ENCODE data around the gene HMX2.
A peak's percentile ranks its signal among the peaks of the same experiment; 100 is the strongest.

Gene HMX2

DNA sequence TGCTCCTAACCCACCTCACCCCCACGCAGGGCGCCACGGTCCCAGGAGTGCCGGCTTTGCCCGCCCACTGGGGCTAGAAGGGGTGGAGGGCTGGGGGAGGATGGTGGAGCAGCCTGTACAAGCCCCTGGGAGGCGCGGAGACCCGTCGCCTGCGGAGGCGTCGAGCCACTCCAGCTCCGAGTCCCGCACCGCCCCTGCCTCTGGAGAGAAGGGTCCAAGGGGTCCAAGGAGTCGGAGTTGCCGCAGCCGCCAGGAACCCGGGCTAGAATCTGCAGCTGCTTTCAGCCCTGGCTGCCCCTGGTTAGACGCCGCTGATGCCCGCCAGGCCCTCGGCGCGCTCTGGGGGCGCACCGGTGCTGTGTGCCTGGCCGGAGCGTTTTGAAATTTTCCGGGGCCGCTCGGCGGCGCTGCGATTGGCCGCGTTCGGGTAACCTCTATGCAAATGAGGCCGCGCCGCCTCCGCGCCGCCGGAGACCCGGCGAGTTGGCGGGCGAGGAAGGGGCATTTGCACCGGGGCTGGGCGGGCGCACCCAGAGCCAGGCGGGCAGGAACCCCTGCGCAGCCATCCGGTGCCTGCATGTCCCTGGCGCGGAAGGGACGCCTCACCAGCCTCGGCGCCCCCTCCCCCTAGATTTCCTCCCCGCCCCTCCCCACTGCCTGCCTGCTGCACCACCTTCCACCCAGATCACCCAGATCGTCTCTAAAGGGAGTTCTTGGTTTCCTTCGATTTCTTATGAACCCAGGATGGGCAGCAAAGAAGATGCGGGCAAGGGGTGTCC, at the start of gene HMX2:
Gene HMX2 (plus strand): TSS at position 502 of the 779 bp plus-strand sequence. CDS start 243 bp downstream, at position 745.
- H3K9me3 ChIP-seq (replicated peaks in 1 of 11) = peaks cover 0 to 16% (median 9%) of the 10 kb centered on the region in 11 experiments; a peak in 11 of 22 replicates
- H3K27ac ChIP-seq = no peak within 1 kb of the TSS; a peak in 1 of 22 replicates
- H3K4me3 ChIP-seq = peak within 1 kb of the TSS; percentile 40 to 62 (median 46)
- TF ChIP-seq Cebpa-rat (IDR thresholded peaks at IDR 0.05) = no peak
- peak within 1 kb of the TSS in 2 of 11 experiments; percentile 7 to 34; a peak in 2 of 22 replicates for H3K9ac ChIP-seq
- H3K27me3 ChIP-seq = peaks cover 100% of the 10 kb centered on the region in 11 experiments
- H4K20me1 ChIP-seq = peaks cover 0 to 89% (median 74%) of the 10 kb centered on the region in 11 experiments; a peak in 19 of 22 replicates
- H3K4me1 ChIP-seq = peaks cover 53 to 71% (median 65%) of the 10 kb centered on the region in 10 experiments
- H3K36me3 ChIP-seq = no peaks in the 10 kb centered on the region
- peak within 1 kb of the TSS; percentile 65 to 99 (median 82) for H3K4me2 ChIP-seq

DNA sequence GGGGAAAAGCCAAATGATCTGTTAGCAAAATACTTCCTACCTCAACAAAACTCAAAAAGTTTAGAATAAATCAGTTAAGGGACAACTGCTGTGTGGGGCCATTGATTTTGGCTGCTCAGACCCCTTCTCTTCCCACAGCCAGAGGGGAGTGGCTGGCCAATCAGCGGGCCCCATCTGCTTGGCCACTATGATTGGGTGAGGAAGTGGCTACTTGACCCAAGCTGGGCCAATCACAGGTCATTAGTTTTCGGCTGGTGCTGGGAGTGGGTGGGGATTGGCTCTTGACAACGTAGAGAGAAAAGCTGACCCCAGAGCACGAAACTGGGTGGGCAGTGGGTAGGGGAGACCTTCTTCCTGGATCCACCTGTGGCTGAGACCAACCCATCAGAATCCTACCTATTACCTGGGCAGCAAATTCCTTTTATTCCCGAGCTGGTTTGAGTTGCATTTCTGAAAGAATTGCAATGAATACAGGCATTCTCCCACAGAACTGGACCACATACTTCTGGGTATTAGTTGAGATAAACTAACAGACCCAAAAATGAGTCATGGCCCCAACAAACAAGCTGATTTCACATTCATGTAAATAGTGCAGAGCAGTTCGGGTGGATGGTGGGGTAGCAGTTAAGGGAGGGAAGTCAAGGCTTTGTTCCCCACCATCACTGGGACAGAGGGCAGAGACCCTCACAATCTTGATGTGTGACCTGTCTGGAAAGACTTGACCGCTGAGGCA, 47.7 kb upstream of the HMX2 start:
- H3K27ac ChIP-seq = no peak overlapping the region
- H3K4me1 ChIP-seq = peaks cover 0 to 10% (median 6%) of the 10 kb centered on the region in 10 experiments; a peak in 12 of 20 replicates

GRCh38 chr10:123101872-123102271, 46.1 kb upstream of the HMX2 start:
- H4K20me1 ChIP-seq = no peaks in the 10 kb centered on the region
- no peak for TF ChIP-seq Cebpa-rat (IDR thresholded peaks at IDR 0.05)
- no peak overlapping the region for H3K4me2 ChIP-seq
- H3K9me3 ChIP-seq (replicated peaks in 1 of 11) = no peaks in the 10 kb centered on the region
- no peaks in the 10 kb centered on the region for H3K27me3 ChIP-seq
- no peak overlapping the region for H3K4me3 ChIP-seq
- H3K27ac ChIP-seq = no peak overlapping the region
- H3K9ac ChIP-seq = no peak overlapping the region
- peaks cover 0 to 10% (median 6%) of the 10 kb centered on the region in 10 experiments; a peak in 12 of 20 replicates for H3K4me1 ChIP-seq
- no peaks in the 10 kb centered on the region for H3K36me3 ChIP-seq

More for the DNA sequence above, 47.7 kb upstream of the HMX2 start:
- TF ChIP-seq Cebpa-rat (IDR thresholded peaks at IDR 0.05) = no peak
- no peaks in the 10 kb centered on the region for H3K27me3 ChIP-seq
- H3K36me3 ChIP-seq = no peaks in the 10 kb centered on the region
- no peak overlapping the region for H3K4me3 ChIP-seq
- no peaks in the 10 kb centered on the region for H4K20me1 ChIP-seq
- no peak overlapping the region for H3K9ac ChIP-seq
- H3K9me3 ChIP-seq (replicated peaks in 1 of 11) = no peaks in the 10 kb centered on the region
- peak overlapping the region in 6 of 11 experiments; percentile 24 to 49 (median 36); a peak in 9 of 22 replicates for H3K4me2 ChIP-seq

- no peaks in the 10 kb centered on the region for H3K9me3 ChIP-seq (replicated peaks in 1 of 11)
- no peak for TF ChIP-seq Cebpa-rat (IDR thresholded peaks at IDR 0.05)
- peaks cover 0 to 10% (median 6%) of the 10 kb centered on the region in 10 experiments; a peak in 12 of 20 replicates for H3K4me1 ChIP-seq
- no peak overlapping the region for H3K4me2 ChIP-seq
- H3K27ac ChIP-seq = no peak overlapping the region
- H3K4me3 ChIP-seq = no peak overlapping the region
- H3K27me3 ChIP-seq = no peaks in the 10 kb centered on the region
- H4K20me1 ChIP-seq = no peaks in the 10 kb centered on the region
- H3K9ac ChIP-seq = no peak overlapping the region
- H3K36me3 ChIP-seq = no peaks in the 10 kb centered on the region
Measured at GRCh38 chr10:123102673-123103072, 45.3 kb upstream of the HMX2 start.

- Histone ChIP-seq H3K4me3 (no peak overlapping the region), H3K4me2 (no peak overlapping the region), H3K27me3 (no peaks in the 10 kb centered on the region), H3K9me3 (replicated peaks in 1 of 11) (no peaks in the 10 kb centered on the region), H4K20me1 (no peaks in the 10 kb centered on the region), H3K36me3 (no peaks in the 10 kb centered on the region), H3K27ac (no peak overlapping the region), H3K9ac (no peak overlapping the region), H3K4me1 (peaks cover 0 to 10% (median 6%) of the 10 kb centered on the region in 10 experiments; a peak in 12 of 20 replicates)
- no peak for TF ChIP-seq Cebpa-rat (IDR thresholded peaks at IDR 0.05)
Measured at GRCh38 chr10:123103944-123104343, 44.0 kb upstream of the HMX2 start.

DNA sequence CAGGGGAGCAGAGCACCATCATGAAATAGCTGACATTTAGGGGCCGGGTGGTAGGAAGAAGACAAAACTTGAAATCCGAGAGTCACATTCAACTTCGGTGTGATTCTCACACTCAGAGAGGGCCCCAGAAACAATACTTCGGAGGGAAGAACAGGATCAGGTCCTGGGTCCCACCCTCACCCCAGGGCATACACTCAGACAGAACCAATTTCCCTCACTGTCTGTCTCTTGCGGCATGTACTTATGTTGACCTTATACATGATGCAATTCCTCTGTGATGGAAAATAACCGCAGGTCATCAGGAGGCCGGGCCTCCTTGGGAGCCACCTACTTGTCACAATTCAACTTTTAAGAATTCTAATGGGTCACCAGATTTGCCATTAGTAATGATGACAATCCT, 38.5 kb upstream of the HMX2 start:
- H3K4me1 ChIP-seq = no peaks in the 10 kb centered on the region
- TF ChIP-seq Cebpa-rat (IDR thresholded peaks at IDR 0.05) = no peak
- no peaks in the 10 kb centered on the region; a peak in 1 of 22 replicates for H3K9me3 ChIP-seq (replicated peaks in 1 of 11)
- no peak overlapping the region for H3K9ac ChIP-seq
- no peak overlapping the region for H3K4me3 ChIP-seq
- no peaks in the 10 kb centered on the region for H3K27me3 ChIP-seq
- H4K20me1 ChIP-seq = no peaks in the 10 kb centered on the region
- H3K36me3 ChIP-seq = no peaks in the 10 kb centered on the region
- no peak overlapping the region for H3K4me2 ChIP-seq
- H3K27ac ChIP-seq = no peak overlapping the region

GRCh38 chr10:123117644-123118417, 30.1 kb upstream of the HMX2 start:
- Histone ChIP-seq H3K9ac (no peak overlapping the region), H3K36me3 (no peaks in the 10 kb centered on the region)
- TF ChIP-seq Cebpa-rat (IDR thresholded peaks at IDR 0.05) = no peak

GRCh38 chr10:123119081-123119480, 28.9 kb upstream of the HMX2 start:
- Histone ChIP-seq H3K27me3 (peaks cover 0 to 18% (median 13%) of the 10 kb centered on the region in 11 experiments; a peak in 17 of 22 replicates), H3K4me3 (no peak overlapping the region), H3K4me2 (no peak overlapping the region), H3K9ac (no peak overlapping the region), H3K36me3 (no peaks in the 10 kb centered on the region), H3K9me3 (replicated peaks in 1 of 11) (no peaks in the 10 kb centered on the region), H3K27ac (no peak overlapping the region), H3K4me1 (no peaks in the 10 kb centered on the region), H4K20me1 (no peaks in the 10 kb centered on the region)
- no peak for TF ChIP-seq Cebpa-rat (IDR thresholded peaks at IDR 0.05)

More at GRCh38 chr10:123117644-123118417, 30.1 kb upstream of the HMX2 start:
- no peaks in the 10 kb centered on the region for H4K20me1 ChIP-seq
- no peaks in the 10 kb centered on the region for H3K4me1 ChIP-seq
- no peaks in the 10 kb centered on the region for H3K9me3 ChIP-seq (replicated peaks in 1 of 11)
- peaks cover 0 to 18% (median 13%) of the 10 kb centered on the region in 11 experiments; a peak in 17 of 22 replicates for H3K27me3 ChIP-seq
- H3K27ac ChIP-seq = no peak overlapping the region
- peak overlapping the region in 2 of 11 experiments; percentile 6 to 30; a peak in 1 of 22 replicates for H3K4me2 ChIP-seq
- no peak overlapping the region for H3K4me3 ChIP-seq

Data from BLaER1 treated with 17β-estradiol and CSF1 and Interleukin-3, amounts not matched to agents 10 nM and 100 nM (cell line).